HEK293 (cell line): ENCODE measurements around the gene ZBTB20.

Experiments
- CTCF ChIA-PET: fragments of 350-600 bp; formaldehyde crosslinking; extraction: SDS; loops from one replicate; lab custom pipeline; 2021; ENCODE audit warnings: antibody characterized with exemption; lab: Yijun Ruan, JAX
- POLR2A ChIA-PET: fragments of 300-600 bp; formaldehyde crosslinking; extraction: SDS; loops from one replicate; lab custom pipeline; 2020; ENCODE audit warnings: antibody characterized with exemption, inconsistent platforms; lab: Yijun Ruan, JAX
- H3K27ac ChIP-seq: fragments of 200-500 bp; sonication (Bioruptor generic); 2 replicates; pipeline ENCODE4 v1.5.1; 2014; ENCODE audit warnings: low read depth, low read length, control low read depth, inconsistent platforms; ENCODE audit errors: extremely low read depth
- H3K36me3 ChIP-seq, 2 experiments: fragments of 200-500 bp in 1 of 2; sonication (Bioruptor generic) in 1 of 2; 1 replicate in 1 of 2; 2 replicates in 1 of 2; pipeline ENCODE4 v1.5.1; 2014 to 2017; ENCODE audit warnings: inconsistent platforms in 2 of 2, low read length in 2 of 2; ENCODE audit not compliant: control insufficient read depth in 2 of 2, insufficient read depth in 1 of 2
- H3K4me1 ChIP-seq: fragments of 200-500 bp; sonication (Bioruptor generic); 2 replicates; pipeline ENCODE4 v1.5.1; 2014; ENCODE audit warnings: mild to moderate bottlenecking, low read length, inconsistent platforms; ENCODE audit not compliant: control insufficient read depth, insufficient read depth
- H3K4me3 ChIP-seq: 2 replicates; pipeline ENCODE4 v1.5.1; 2011; ENCODE audit warnings: low read depth, mild to moderate bottlenecking, control low read depth, low read length, moderate library complexity
- H3K9me3 ChIP-seq: fragments of 200-500 bp; sonication (Bioruptor generic); 2 replicates; pipeline ENCODE4 v1.5.1; 2014; ENCODE audit warnings: low read depth, low read length, inconsistent platforms; ENCODE audit not compliant: control insufficient read depth, insufficient read depth
- FEZF1 ChIP-seq: fragments of 450-650 bp; formaldehyde crosslinking; IDR thresholded peaks from 2 replicates; pipeline ENCODE4 v1.5.1; 2016; ENCODE audit warnings: missing biosample characterization, missing genetic modification characterization
- HOXA7 ChIP-seq: sonication (generic); formaldehyde crosslinking; IDR thresholded peaks from 2 replicates; pipeline ENCODE4 v1.8.1; 2022; ENCODE audit warnings: missing genetic modification reagents, borderline replicate concordance
- IKZF3 ChIP-seq: fragments of 450-650 bp; IDR thresholded peaks from 2 replicates; pipeline ENCODE4 v1.5.0; 2018; ENCODE audit warnings: missing biosample characterization, mild to moderate bottlenecking, missing genetic modification characterization, moderate library complexity
- KLF10 ChIP-seq: fragments of 450-650 bp; IDR thresholded peaks from 2 replicates; pipeline ENCODE4 v1.5.1; 2018; ENCODE audit warnings: missing biosample characterization, mild to moderate bottlenecking, missing genetic modification characterization
- RBAK ChIP-seq: fragments of 450-650 bp; formaldehyde crosslinking; IDR thresholded peaks from 2 replicates; pipeline ENCODE4 v1.5.1; 2016; ENCODE audit warnings: missing biosample characterization, missing genetic modification characterization
- SCRT1 ChIP-seq: fragments of 450-650 bp; formaldehyde crosslinking; IDR thresholded peaks from 2 replicates; pipeline ENCODE4 v1.5.1; 2016; ENCODE audit warnings: missing biosample characterization, missing genetic modification characterization, borderline replicate concordance
- SP3 ChIP-seq: fragments of 450-650 bp; formaldehyde crosslinking; IDR thresholded peaks from 2 replicates; pipeline ENCODE4 v1.5.1; 2016; ENCODE audit warnings: missing biosample characterization, missing genetic modification characterization
- ZNF169 ChIP-seq: fragments of 450-650 bp; formaldehyde crosslinking; IDR thresholded peaks from 2 replicates; pipeline ENCODE4 v1.5.1; 2016; ENCODE audit warnings: missing biosample characterization, missing genetic modification characterization
- ZNF18 ChIP-seq: fragments of 450-650 bp; formaldehyde crosslinking; IDR thresholded peaks from 2 replicates; pipeline ENCODE4 v1.5.1; 2016; ENCODE audit warnings: missing biosample characterization, missing genetic modification characterization
- ZNF248 ChIP-seq: fragments of 450-650 bp; formaldehyde crosslinking; IDR thresholded peaks from 2 replicates; pipeline ENCODE4 v1.5.1; 2017; ENCODE audit warnings: missing biosample characterization, missing genetic modification characterization
- ZNF266 ChIP-seq: fragments of 450-650 bp; formaldehyde crosslinking; IDR thresholded peaks from 2 replicates; pipeline ENCODE4 v1.5.1; 2016; ENCODE audit warnings: missing biosample characterization, missing genetic modification characterization, low read depth
- ZNF302 ChIP-seq: fragments of 450-650 bp; formaldehyde crosslinking; IDR thresholded peaks from 2 replicates; pipeline ENCODE4 v1.5.1; 2016; ENCODE audit warnings: missing biosample characterization, missing genetic modification characterization, low read depth
- ZNF404 ChIP-seq: fragments of 450-650 bp; formaldehyde crosslinking; IDR thresholded peaks from 2 replicates; pipeline ENCODE4 v1.5.1; 2017; ENCODE audit warnings: missing biosample characterization, missing genetic modification characterization
- ZNF518A ChIP-seq: fragments of 450-650 bp; formaldehyde crosslinking; conservative IDR thresholded peaks from 2 replicates; pipeline ENCODE4 v1.5.1; 2016; ENCODE audit warnings: low read depth, missing biosample characterization, missing genetic modification characterization
- ZNF521 ChIP-seq: fragments of 450-650 bp; formaldehyde crosslinking; IDR thresholded peaks from 2 replicates; pipeline ENCODE4 v1.5.1; 2017; ENCODE audit warnings: missing biosample characterization, mild to moderate bottlenecking, missing genetic modification characterization
- ZNF664 ChIP-seq: fragments of 450-650 bp; formaldehyde crosslinking; IDR thresholded peaks from 2 replicates; pipeline ENCODE4 v1.5.1; 2016; ENCODE audit warnings: missing biosample characterization, missing genetic modification characterization
- ZNF670 ChIP-seq: fragments of 450-650 bp; formaldehyde crosslinking; IDR thresholded peaks from 2 replicates; pipeline ENCODE4 v1.5.1; 2016; ENCODE audit warnings: missing biosample characterization, missing genetic modification characterization, low read depth
- ZNF704 ChIP-seq: fragments of 450-650 bp; formaldehyde crosslinking; IDR thresholded peaks from 2 replicates; pipeline ENCODE4 v1.5.1; 2016; ENCODE audit warnings: missing biosample characterization, missing genetic modification characterization
- TF ChIP-seq, protein P1 (sequence below): fragments of 450-650 bp; formaldehyde crosslinking; IDR thresholded peaks from 2 replicates; pipeline ENCODE4 v1.5.1; 2016; ENCODE audit warnings: missing biosample characterization, missing genetic modification characterization
- TF ChIP-seq, protein P2 (sequence below): fragments of 450-650 bp; formaldehyde crosslinking; IDR thresholded peaks from 2 replicates; pipeline ENCODE4 v1.5.1; 2016; ENCODE audit warnings: missing biosample characterization, missing genetic modification characterization
- TF ChIP-seq, protein P3 (sequence below): fragments of 450-650 bp; formaldehyde crosslinking; IDR thresholded peaks from 2 replicates; pipeline ENCODE4 v1.5.1; 2016; ENCODE audit warnings: missing biosample characterization, missing genetic modification characterization

The ZBTB20 gene

GRCh38 chr3:114411811-114412803 is 735.0 kb downstream of the ZBTB20 start:
- CTCF ChIA-PET, result interaction anchor here (0.6 kb wide), 1 partner anchor 76 kb away, joined by 3 read pairs; no protein-coding TSS in a partner anchor
- Histone ChIP-seq H3K4me1 (0 out of 2 replicates have a peak, but pooled peaks cover 4% of the 10 kb centered on the region), H3K27ac (no peak overlapping the region), H3K4me3 (no peak overlapping the region), H3K36me3 (no peaks in the 10 kb centered on the region), H3K9me3 (no peaks in the 10 kb centered on the region)
- POLR2A ChIA-PET, result no interaction called here
- TF ChIP-seq, protein P1, sequence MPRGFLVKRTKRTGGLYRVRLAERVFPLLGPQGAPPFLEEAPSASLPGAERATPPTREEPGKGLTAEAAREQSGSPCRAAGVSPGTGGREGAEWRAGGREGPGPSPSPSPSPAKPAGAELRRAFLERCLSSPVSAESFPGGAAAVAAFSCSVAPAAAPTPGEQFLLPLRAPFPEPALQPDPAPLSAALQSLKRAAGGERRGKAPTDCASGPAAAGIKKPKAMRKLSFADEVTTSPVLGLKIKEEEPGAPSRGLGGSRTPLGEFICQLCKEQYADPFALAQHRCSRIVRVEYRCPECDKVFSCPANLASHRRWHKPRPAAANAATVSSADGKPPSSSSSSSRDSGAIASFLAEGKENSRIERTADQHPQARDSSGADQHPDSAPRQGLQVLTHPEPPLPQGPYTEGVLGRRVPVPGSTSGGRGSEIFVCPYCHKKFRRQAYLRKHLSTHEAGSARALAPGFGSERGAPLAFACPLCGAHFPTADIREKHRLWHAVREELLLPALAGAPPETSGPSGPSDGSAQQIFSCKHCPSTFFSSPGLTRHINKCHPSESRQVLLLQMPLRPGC (tag by site-specific recombination), result no peak
- no peak for TF ChIP-seq RBAK (tag by site-specific recombination)
- no peak for TF ChIP-seq ZNF404 (tag by site-specific recombination)
- TF ChIP-seq ZNF169 (tag by site-specific recombination), result no peak
- TF ChIP-seq, protein P2, sequence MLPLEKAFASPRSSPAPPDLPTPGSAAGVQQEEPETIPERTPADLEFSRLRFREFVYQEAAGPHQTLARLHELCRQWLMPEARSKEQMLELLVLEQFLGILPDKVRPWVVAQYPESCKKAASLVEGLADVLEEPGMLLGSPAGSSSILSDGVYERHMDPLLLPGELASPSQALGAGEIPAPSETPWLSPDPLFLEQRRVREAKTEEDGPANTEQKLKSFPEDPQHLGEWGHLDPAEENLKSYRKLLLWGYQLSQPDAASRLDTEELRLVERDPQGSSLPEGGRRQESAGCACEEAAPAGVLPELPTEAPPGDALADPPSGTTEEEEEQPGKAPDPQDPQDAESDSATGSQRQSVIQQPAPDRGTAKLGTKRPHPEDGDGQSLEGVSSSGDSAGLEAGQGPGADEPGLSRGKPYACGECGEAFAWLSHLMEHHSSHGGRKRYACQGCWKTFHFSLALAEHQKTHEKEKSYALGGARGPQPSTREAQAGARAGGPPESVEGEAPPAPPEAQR (tag by site-specific recombination), result no peak
- TF ChIP-seq ZNF18, result no peak
- TF ChIP-seq ZNF518A (tag by site-specific recombination), result no peak
- no peak for TF ChIP-seq ZNF248 (tag by site-specific recombination)
- TF ChIP-seq ZNF670 (tag by site-specific recombination), result no peak

DNA sequence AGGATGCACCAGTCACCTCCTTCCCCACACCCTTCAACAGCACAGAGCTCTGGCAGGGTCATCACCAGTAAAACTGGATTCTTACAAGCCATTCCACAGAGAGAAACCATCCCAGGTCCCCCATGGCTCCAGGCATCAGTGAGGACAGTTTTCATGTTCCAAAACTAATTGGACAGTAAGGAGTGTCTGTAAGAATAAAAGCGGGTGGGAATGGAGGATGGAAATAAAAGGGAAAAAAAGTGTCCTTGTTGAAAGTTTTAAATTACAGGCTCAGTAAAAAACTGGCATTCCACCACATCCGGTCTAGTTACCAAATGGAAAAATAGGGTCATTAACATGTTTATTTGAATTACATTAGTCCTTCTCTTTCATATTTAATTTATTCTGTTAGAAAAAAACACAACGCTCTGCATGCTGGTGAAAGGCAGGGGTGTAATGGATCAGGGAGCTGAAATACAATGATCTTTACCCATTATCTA is 735.9 kb downstream of the ZBTB20 start:
- no peak overlapping the region for H3K4me3 ChIP-seq
- H3K27ac ChIP-seq, result no peak overlapping the region
- ChIA-PET POLR2A (no interaction called here), CTCF (interaction anchor here (0.9 kb wide), 1 partner anchor 7 kb away, joined by 4 read pairs; no protein-coding TSS in a partner anchor)
- H3K9me3 ChIP-seq, result no peaks in the 10 kb centered on the region
- 0 out of 2 replicates have a peak, but pooled peaks cover 4% of the 10 kb centered on the region for H3K4me1 ChIP-seq
- no peaks in the 10 kb centered on the region for H3K36me3 ChIP-seq
- no peak for TF ChIP-seq ZNF704 (tag by site-specific recombination)
- no peak for TF ChIP-seq FEZF1 (tag by site-specific recombination)
- TF ChIP-seq ZNF664 (tag by site-specific recombination), result no peak
- TF ChIP-seq, protein P3, sequence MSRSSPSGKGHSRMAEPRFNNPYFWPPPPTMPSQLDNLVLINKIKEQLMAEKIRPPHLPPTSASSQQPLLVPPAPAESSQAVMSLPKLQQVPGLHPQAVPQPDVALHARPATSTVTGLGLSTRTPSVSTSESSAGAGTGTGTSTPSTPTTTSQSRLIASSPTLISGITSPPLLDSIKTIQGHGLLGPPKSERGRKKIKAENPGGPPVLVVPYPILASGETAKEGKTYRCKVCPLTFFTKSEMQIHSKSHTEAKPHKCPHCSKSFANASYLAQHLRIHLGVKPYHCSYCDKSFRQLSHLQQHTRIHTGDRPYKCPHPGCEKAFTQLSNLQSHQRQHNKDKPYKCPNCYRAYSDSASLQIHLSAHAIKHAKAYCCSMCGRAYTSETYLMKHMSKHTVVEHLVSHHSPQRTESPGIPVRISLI, result no peak
- no peak for TF ChIP-seq SP3 (tag by site-specific recombination)
- no peak for TF ChIP-seq IKZF3 (tag by site-specific recombination)
- no peak for TF ChIP-seq ZNF266 (tag by site-specific recombination)
- no peak for TF ChIP-seq SCRT1
- TF ChIP-seq ZNF302 (tag by site-specific recombination), result no peak
- TF ChIP-seq ZNF521 (tag by site-specific recombination), result no peak
- TF ChIP-seq HOXA7 (CRISPR knock-in tag), result no peak
- TF ChIP-seq KLF10, result no peak
